Loucy (cell line): ENCODE results near the gene ZNF2.

ENCODE experiments used
- H2AFZ ChIP-seq: fragments of 200-600 bp; sonication (generic); 2 replicates; pipeline ENCODE4 v1.6.0; 2016; ENCODE audit warnings: antibody characterized with exemption, mild to moderate bottlenecking, low read length, moderate library complexity
- H3F3A ChIP-seq: fragments of 200-600 bp; 2 replicates; pipeline ENCODE4 v1.6.0; 2016; ENCODE audit warnings: antibody characterized with exemption, low read depth, mild to moderate bottlenecking
- H3K27me3 ChIP-seq: fragments of 200-600 bp; sonication (generic); 2 replicates; pipeline ENCODE4 v1.6.1; 2014; ENCODE audit warnings: low read length, mild to moderate bottlenecking; ENCODE audit not compliant: insufficient read depth, poor library complexity, severe bottlenecking
- H3K36me3 ChIP-seq: fragments of 200-600 bp; sonication (generic); 2 replicates; pipeline ENCODE4 v1.6.1; 2016; ENCODE audit warnings: low read length; ENCODE audit not compliant: insufficient read depth
- H3K4me1 ChIP-seq: fragments of 200-600 bp; sonication (generic); 2 replicates; pipeline ENCODE4 v1.5.1; 2014; ENCODE audit warnings: low read length, mild to moderate bottlenecking; ENCODE audit not compliant: insufficient read depth, poor library complexity, severe bottlenecking
- H3K4me2 ChIP-seq: fragments of 200-600 bp; sonication (generic); 2 replicates; pipeline ENCODE4 v1.6.0; 2014; ENCODE audit warnings: antibody characterized with exemption, low read length, low read depth, mild to moderate bottlenecking; ENCODE audit not compliant: poor library complexity, severe bottlenecking
- H3K4me3 ChIP-seq: fragments of 200-600 bp; sonication (generic); 2 replicates; pipeline ENCODE4 v1.5.1; 2014; ENCODE audit warnings: low read length, mild to moderate bottlenecking, mixed read lengths; ENCODE audit not compliant: poor library complexity, severe bottlenecking
- H3K79me2 ChIP-seq: fragments of 200-600 bp; sonication (generic); 2 replicates; pipeline ENCODE4 v1.6.1; 2014; ENCODE audit warnings: low read length; ENCODE audit not compliant: insufficient read depth
- H3K9ac ChIP-seq: fragments of 200-600 bp; sonication (generic); 2 replicates; pipeline ENCODE4 v1.6.0; 2014; ENCODE audit warnings: mild to moderate bottlenecking, low read depth, low read length, moderate library complexity; ENCODE audit not compliant: poor library complexity, severe bottlenecking
- H3K9me2 ChIP-seq: fragments of 200-600 bp; sonication (generic); replicated peaks from 2 replicates; pipeline ENCODE4 v1.6.1; 2016; ENCODE audit warnings: low read depth, low read length, mixed read lengths
- H3K9me3 ChIP-seq: fragments of 200-600 bp; sonication (generic); 2 replicates; pipeline ENCODE4 v1.6.1; 2014; ENCODE audit warnings: mild to moderate bottlenecking, antibody characterized with exemption, low read length, low read depth; ENCODE audit not compliant: insufficient read depth
- H4K20me1 ChIP-seq: fragments of 200-600 bp; sonication (generic); 2 replicates; pipeline ENCODE4 v1.6.0; 2014; ENCODE audit warnings: antibody characterized with exemption, low read length, mild to moderate bottlenecking; ENCODE audit not compliant: insufficient read depth, poor library complexity, severe bottlenecking
- EZH2phosphoT487 ChIP-seq: fragments of 200-600 bp; IDR thresholded peaks from 2 replicates; pipeline ENCODE4 v1.6.1; 2018; ENCODE audit warnings: antibody characterized with exemption, mild to moderate bottlenecking, moderate library complexity, borderline replicate concordance
- TF ChIP-seq, protein P1 (sequence below): fragments of 200-600 bp; sonication (generic); conservative IDR thresholded peaks from 2 replicates; pipeline ENCODE4 v1.5.1; 2014; ENCODE audit warnings: mild to moderate bottlenecking, antibody characterized with exemption, low read length

ZNF2 gene

DNA sequence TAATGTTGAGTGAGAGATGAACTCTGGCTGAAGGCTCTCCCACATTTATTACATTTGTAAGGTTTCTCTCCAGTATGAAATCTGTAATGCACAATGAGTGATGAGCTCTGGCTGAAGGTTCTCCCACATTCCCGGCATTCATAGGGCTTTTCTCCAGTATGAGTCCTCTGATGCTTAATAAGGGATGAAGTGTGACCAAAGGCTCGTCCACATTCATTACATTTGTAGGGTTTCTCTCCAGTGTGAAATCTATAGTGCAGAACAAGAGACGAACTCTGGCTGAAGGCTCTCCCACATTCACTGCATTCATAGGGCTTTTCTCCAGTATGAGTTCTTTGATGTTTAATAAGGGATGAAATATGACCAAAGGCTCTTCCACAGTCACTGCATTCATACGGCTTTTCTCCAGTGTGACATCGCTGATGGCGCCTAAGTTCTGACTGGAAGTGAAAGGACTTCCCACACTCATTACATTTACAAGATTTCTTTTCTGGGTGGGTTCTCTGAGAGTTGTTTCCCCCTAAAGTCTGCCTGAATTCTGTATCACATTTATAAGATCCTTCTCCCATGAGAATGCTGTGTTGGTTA lies 16.1 kb upstream of the ZNF2 start:
- Histone ChIP-seq H3K4me3 (no peak overlapping the region), H3K79me2 (no peaks in the 10 kb centered on the region), H3K27me3 (peaks cover 4% of the 10 kb centered on the region), H2AFZ (no peak overlapping the region), H3K36me3 (no peaks in the 10 kb centered on the region), H4K20me1 (no peaks in the 10 kb centered on the region), H3K9me3 (peaks cover 28% of the 10 kb centered on the region), H3F3A (no peaks in the 10 kb centered on the region), H3K4me1 (no peaks in the 10 kb centered on the region), H3K4me2 (no peak overlapping the region), H3K9me2 (no peaks in the 10 kb centered on the region), H3K9ac (no peak overlapping the region)
- TF ChIP-seq, protein P1, sequence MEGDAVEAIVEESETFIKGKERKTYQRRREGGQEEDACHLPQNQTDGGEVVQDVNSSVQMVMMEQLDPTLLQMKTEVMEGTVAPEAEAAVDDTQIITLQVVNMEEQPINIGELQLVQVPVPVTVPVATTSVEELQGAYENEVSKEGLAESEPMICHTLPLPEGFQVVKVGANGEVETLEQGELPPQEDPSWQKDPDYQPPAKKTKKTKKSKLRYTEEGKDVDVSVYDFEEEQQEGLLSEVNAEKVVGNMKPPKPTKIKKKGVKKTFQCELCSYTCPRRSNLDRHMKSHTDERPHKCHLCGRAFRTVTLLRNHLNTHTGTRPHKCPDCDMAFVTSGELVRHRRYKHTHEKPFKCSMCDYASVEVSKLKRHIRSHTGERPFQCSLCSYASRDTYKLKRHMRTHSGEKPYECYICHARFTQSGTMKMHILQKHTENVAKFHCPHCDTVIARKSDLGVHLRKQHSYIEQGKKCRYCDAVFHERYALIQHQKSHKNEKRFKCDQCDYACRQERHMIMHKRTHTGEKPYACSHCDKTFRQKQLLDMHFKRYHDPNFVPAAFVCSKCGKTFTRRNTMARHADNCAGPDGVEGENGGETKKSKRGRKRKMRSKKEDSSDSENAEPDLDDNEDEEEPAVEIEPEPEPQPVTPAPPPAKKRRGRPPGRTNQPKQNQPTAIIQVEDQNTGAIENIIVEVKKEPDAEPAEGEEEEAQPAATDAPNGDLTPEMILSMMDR: no peak
- TF ChIP-seq EZH2phosphoT487: no peak

DNA sequence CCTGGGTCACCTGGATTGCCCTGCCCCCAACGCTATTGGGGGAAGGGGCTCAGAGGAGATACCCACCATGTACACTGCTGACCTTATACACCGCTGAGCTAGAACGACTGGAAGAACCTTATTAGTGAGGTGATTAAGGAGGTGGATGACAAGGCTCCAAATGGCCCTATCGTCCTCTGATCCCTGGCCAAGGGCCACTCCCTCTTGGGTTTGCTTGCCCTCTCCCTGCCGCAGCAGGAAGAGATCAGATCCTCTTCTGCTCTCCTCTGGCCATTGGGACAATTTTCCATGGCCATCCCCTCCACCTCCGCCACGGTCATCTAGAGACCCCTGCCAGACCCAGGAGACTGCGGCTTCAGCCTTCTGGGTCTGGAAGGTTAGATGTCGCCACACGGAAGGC lies 7.2 kb upstream of the ZNF2 start:
- H2AFZ ChIP-seq: no peak overlapping the region; the same call in 1 of the 2 replicates
- H3K36me3 ChIP-seq: no peaks in the 10 kb centered on the region
- peak overlapping the region; percentile 76 for H3K4me3 ChIP-seq
- no peaks in the 10 kb centered on the region for H3K79me2 ChIP-seq
- H3K9ac ChIP-seq: no peak overlapping the region
- no peaks in the 10 kb centered on the region for H4K20me1 ChIP-seq
- no peaks in the 10 kb centered on the region for H3K27me3 ChIP-seq
- H3K9me2 ChIP-seq: no peaks in the 10 kb centered on the region
- H3K9me3 ChIP-seq: no peaks in the 10 kb centered on the region
- peak overlapping the region; percentile 83 for H3K4me2 ChIP-seq
- TF ChIP-seq, protein P1: no peak
- no peak for TF ChIP-seq EZH2phosphoT487
- peaks cover 11% of the 10 kb centered on the region for H3K4me1 ChIP-seq
- no peaks in the 10 kb centered on the region for H3F3A ChIP-seq

DNA sequence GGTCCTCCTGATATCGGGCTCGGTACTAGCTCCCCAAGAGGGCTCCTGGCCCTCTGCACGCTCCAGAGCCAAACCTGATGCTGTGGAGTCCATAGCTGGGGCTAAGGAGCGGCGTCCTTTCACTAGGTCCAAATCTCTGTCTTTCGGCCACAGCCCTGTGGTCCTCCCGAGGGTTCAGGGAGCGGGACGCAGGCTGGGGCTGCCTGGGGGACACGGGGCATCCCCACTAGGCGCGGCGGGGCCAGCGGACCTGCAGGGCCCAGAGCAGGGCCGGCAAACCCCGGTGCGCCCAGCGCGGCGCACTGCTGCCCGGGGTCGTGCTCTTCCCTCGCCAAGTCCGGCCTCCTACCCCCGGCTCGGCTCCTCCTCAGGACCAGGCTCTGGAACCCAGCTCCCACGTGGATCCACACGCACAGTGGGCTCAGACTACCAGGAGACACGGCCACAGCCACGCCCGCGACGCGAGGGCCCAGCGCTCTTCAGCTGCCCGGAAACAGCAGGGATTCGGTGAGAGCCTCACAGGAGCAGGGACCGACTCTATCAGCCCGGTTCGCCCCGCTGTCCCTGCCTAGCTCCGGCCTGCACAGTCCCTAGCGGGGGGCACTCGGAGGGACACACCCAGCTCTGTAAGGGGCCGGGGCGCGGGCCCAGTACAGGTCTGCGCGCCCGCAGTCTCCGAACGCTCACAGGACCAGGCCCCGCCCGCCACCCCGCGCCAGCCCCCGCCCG lies 6.6 kb upstream of the ZNF2 start:
- peaks cover 15% of the 10 kb centered on the region for H3K4me1 ChIP-seq
- H3K9ac ChIP-seq: peak overlapping the region; percentile 74
- TF ChIP-seq, protein P1: no peak
- TF ChIP-seq EZH2phosphoT487: no peak
- no peaks in the 10 kb centered on the region for H3K27me3 ChIP-seq
- H3K9me3 ChIP-seq: no peaks in the 10 kb centered on the region
- no peaks in the 10 kb centered on the region for H3K36me3 ChIP-seq
- H3K9me2 ChIP-seq: no peaks in the 10 kb centered on the region
- H4K20me1 ChIP-seq: no peaks in the 10 kb centered on the region
- peaks cover 5% of the 10 kb centered on the region; the same call in 1 of the 2 replicates for H3K79me2 ChIP-seq
- peak overlapping the region; percentile 76 for H3K4me3 ChIP-seq
- peak overlapping the region; percentile 83 for H3K4me2 ChIP-seq
- H3F3A ChIP-seq: no peaks in the 10 kb centered on the region
- peak overlapping the region; percentile 89; the same call in 1 of the 2 replicates for H2AFZ ChIP-seq
